Measurements from ENCODE around the gene PEX14.

The PEX14 gene

DNA sequence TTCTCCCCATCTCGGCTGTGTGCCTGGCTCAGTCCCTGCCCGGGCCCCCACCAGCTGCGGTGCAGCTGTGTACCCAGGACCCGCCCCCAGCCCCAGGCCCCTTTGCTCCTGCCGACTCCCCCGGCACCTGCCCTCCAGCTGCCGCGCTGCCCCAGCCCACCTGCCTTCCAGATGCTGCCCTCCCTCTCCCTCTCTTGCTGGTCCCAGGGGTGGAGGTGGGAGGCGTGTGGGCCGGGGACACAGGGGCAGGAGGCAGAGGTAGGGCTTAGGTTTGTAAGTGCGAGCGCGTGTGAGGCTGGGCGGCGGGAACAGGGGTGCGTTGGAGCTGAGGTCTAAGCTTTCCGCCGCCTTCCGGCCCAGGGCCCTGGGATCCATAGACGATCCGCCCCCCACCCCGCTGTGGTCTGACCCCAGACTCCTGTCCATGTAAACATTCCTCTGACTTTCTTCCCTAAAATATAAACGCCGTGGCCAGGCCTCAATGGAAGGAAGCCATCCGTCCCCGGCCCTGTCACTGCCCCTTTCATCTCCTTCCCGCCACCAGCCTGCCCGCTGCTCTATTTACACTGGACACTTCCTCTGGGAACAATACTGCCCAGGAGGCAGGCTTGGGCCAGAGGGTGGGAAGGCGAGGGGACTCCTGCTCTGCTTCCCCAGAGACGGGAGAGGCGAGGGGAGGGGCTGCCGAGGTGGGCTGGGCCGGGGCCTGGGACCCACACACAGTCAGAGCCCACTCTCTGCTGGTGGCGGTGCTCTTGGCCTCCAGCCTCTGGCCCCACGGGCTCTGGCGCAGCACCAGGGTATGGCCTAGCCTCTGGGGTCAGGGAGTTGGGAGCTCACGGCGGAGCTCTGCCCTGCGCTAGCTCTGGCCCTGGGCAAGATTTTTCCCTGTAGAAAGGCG is 193.4 kb downstream of the PEX14 start:
- DNase-seq (ENCODE audit: low spot score) = no peak

DNA sequence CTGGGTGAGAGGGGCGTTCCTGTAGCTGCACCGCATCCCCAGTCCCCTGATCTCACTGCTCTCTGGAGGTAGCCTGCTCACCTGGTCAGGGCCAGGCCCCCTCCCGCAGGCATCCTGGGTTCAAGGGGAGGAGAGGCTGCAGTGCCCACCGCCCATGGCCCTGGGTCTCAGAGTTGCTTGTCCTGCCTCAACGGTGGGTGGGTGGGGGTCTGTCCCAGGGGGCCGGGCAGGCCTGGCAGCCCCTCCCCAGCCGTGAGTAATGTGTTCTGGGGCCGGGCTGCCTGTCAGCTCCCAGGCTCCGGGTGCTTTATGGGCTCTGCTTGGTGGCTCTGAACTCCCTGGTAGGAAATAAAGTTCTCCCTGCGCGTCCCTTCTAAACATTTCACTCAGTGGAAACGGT is 194.8 kb downstream of the PEX14 start:
- DNase-seq (ENCODE audit: low spot score) = no peak

GRCh38 chr1:10670190-10670589 is 195.4 kb downstream of the PEX14 start:
- no peak for DNase-seq (ENCODE audit: low spot score)

- DNase-seq (ENCODE audit: low spot score) = no peak
Observed at GRCh38 chr1:10671090-10671489, 196.3 kb downstream of the PEX14 start.

GRCh38 chr1:10671622-10672342 is 197.0 kb downstream of the PEX14 start:
- no peak for DNase-seq (ENCODE audit: low spot score)

DNA sequence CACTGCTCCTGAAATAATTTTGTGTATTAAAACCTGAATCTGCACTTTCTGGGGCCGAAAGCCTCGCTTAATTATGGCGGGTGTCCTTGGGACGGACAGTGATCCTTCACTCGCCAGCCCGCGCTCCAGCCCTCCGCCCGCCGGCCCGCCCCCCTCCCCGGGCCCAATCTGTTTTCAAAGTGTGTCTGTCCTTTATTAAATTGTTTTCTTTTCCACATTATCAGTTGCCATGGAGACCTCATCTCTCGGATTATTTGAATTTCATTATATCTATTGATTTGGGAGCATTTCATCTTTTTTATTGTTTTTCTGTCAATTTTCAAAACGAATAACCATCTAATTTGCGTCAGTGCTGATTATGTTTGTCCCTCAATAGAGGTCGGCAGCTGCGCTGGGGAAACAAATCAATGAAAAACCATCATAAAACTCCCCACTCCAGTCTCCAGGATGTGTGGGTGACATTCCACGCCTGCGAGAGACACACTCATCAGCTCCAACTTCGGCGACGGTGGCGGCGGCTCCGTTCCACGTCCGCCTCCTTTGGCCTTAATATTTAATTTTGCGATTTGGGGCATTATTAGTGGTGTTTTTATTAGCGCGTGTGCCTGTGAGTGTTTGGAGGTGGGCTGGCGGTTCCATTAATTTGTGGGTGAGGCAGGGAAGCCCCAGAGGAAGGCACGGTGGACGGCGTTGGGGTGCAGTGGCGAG is 197.7 kb downstream of the PEX14 start:
- DNase-seq (ENCODE audit: low spot score) = no peak

DNA sequence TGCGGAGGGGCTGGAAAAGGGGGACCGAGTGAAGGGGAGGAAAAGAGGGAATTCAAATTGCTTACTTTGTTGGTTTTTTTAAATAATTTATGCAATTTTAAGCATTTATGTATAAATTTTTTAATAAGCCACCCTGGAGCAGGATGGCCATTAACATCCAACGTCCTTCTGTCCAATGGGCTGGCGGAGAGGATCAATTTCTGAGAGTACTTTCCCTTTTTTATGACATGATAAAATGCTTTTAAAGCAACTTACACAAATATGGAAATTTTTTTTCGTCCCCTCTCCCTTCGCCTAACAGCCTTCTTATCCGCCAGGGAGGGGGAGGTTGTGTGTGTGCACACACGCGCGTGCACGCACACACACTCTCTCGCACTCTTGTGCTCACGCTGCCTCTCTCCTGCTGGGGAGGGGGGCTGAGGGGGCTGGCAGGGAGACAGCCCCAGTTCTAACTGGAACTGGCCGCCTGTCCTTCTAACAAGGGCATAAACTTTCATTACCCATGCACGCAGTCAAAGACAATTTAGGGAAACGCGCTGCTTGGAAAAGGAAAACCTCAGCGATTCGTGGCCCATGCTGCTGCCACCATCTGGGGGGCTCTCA is 198.5 kb downstream of the PEX14 start:
- no peak for DNase-seq (ENCODE audit: low spot score)

- no peak for DNase-seq (ENCODE audit: low spot score)
Observed at GRCh38 chr1:10674222-10674621, 199.5 kb downstream of the PEX14 start.

DNA sequence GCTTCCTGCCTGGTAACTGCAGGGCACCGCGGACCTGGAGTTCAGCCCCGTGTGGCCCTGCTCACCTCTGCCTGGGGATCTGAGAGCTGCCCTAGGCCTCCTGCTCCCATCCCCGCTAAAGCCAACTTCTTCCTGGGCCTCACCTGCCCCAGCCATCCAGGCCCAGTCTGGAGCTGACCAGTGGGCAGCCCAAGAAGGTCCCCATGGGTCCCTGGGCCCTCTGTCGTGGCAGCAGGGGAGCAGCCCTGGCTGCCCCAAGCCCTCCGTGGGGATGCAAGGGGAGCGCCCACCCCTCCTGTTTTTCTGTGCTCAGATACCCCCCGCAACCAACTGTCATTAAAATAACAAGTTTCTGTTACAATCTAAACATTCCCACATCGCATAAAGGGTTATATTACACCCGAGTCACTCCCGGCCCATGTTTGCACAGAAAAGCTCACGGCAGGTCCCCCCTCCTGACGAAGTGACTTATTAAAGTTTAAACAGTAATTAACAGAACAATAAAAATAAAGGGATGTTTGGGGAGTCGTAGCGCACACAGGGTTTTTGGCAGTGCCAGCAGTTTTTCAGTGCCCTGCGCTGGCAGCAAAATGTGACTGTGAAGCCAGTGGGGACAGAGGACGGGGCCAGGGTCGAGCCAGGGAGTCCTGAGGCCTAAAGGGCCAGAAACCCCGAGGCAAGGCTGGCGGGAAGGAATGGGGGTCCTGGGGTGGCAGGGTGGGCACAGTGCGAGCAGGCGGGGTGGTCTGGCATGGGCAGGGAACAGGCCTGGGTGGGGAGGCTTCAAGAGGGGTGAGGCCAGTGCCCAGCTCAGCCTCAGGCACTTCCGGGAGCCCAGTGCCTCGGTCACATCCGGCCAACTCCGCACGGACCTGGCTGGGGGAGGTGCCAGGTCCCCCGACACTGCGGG is 200.2 kb downstream of the PEX14 start:
- no peak for DNase-seq (ENCODE audit: low spot score)

DNA sequence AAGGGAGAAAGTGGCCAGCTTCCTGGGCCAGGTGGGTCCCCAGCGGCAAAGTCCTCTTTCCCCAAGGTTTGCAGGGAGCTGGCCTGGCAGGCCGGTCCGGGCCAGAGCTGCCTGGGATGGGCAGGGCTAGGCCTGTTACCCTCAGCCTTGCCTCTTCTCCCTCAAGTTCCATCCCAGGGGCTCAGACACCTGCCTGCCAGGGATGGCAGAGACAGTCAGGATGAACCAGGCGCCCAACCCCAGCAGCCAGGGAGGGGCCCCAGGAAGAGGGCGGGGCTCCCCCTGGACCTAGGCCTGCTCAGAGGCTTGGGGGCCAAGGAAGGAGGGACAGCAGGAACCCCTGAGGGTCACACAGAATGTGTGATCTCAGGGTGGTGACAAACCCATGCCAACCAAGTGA is 201.1 kb downstream of the PEX14 start:
- DNase-seq (ENCODE audit: low spot score) = no peak

GRCh38 chr1:10676963-10677362 is 202.2 kb downstream of the PEX14 start:
- no peak for DNase-seq (ENCODE audit: low spot score)

- DNase-seq (ENCODE audit: low spot score) = no peak
Observed at GRCh38 chr1:10677491-10678391, 203.0 kb downstream of the PEX14 start.

- no peak for DNase-seq (ENCODE audit: low spot score)
Observed at GRCh38 chr1:10678402-10678801, 203.7 kb downstream of the PEX14 start.

DNA sequence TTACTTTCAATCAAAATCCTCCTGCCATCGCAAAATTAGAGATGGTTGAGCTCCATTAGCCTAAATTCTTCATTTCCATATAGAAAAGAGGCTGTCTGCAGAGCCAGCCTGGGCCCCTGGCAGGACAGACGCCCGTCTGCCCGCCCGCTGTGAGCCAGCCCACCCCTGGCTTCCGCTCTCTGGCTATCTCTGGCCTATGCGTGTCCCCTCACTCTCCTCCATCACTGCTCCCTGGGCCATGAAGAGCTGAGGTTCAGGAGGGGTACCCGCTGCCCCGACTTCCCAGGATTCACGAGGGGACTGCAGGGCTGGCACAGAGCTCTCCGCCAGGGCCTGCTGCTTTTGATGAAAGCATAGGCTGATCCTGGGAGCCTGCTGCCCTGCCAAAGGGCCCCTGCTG is 204.1 kb downstream of the PEX14 start:
- no peak for DNase-seq (ENCODE audit: low spot score)

GRCh38 chr1:10679496-10680220 is 204.9 kb downstream of the PEX14 start:
- no peak for DNase-seq (ENCODE audit: low spot score)
